Measurements from ENCODE around the gene PTPRQ.
"Not testable (repeated sequence)": the region's sequence is repeated elsewhere in the genome, so short reads cannot be mapped to it uniquely, and the experiment has no call there.

The PTPRQ gene

DNA sequence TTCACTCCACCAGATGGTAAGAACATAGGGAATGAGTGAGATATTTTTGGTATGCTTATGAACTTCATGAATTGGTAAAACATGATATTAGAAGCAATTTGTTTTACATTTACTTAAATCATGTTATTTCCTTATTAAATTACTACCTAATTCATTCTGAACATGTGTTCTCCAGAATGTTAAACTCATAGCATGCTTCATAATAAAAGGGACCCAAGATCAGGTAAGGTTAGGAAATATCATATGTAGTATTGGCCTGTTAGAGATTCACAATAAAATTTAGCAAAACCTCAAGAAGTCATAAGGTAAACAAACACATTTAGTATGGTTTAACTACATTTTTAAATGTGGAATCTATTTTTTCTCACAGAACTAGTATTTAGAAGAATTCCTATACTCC lies 28.2 kb downstream of the PTPRQ start:
- no peak for DNase-seq

DNA sequence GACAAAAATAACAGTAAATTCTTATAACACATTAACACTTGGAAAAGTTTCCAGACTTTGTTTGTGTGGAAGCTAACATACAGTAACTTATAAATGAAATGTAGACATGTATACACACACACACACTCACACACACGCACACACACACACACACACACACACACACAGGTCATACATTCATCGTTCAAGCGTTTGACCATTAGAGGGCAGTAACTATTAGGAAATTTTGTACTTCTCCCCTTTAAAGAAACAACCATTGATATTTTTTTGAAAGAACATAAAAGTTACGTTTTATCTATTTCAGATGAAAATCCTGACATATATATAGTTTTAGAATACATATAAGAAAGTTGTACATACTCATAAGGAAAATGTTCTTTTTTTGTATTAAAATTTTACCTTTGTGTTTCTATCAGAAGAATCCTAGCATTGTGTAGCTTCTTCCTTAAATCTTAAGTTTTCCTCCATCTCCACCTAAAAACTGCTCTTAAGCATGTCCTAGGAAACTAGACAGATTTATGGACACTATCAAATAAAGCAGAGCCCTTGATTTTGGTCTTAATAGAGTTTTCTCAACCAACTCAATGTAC lies 29.0 kb downstream of the PTPRQ start:
- DNase-seq: no peak

DNA sequence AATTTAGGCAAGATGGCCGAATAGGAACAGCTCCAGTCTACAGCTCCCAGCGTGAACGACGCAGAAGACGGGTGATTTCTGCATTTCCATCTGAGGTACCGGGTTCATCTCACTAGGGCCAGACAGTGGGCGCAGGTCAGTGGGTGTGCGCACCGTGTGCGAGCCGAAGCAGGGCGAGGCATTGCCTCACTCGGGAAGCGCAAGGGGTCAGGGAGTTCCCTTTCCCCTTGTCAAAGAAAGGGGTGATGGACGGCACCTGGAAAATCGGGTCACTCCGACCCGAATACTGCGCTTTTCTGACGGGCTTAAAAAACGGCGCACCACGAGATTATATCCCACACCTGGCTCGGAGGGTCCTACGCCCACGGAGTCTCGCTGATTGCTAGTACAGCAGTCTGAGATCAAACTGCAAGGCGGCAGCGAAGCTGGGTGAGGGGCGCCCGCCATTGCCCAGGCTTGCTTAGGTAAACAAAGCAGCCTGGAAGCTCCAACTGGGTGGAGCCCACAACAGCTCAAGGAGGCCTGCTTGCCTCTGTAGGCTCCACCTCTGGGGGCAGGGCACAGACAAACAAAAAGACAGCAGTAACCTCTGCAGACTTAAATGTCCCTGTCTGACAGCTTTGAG lies 33.6 kb downstream of the PTPRQ start:
- DNase-seq: not testable (repeated sequence)

DNA sequence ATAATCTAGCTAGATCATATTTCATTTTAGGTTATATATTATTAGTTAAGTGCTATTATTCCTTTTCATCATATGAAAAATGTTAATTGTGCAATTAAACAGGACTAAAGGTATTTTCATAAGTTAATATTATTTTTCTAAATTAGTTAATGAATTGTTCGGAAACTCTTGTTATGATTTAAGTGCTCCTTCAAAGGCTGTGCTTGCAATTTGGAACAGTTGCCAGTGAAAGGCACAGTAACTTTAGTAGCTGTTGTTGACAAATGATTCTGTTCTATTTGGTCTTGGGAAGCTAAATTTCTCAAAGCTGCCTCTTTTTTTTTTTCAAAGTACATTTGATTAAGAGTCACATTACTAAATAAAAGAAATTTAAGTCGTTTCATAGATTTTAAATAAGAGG lies 40.7 kb downstream of the PTPRQ start:
- DNase-seq: no peak

DNA sequence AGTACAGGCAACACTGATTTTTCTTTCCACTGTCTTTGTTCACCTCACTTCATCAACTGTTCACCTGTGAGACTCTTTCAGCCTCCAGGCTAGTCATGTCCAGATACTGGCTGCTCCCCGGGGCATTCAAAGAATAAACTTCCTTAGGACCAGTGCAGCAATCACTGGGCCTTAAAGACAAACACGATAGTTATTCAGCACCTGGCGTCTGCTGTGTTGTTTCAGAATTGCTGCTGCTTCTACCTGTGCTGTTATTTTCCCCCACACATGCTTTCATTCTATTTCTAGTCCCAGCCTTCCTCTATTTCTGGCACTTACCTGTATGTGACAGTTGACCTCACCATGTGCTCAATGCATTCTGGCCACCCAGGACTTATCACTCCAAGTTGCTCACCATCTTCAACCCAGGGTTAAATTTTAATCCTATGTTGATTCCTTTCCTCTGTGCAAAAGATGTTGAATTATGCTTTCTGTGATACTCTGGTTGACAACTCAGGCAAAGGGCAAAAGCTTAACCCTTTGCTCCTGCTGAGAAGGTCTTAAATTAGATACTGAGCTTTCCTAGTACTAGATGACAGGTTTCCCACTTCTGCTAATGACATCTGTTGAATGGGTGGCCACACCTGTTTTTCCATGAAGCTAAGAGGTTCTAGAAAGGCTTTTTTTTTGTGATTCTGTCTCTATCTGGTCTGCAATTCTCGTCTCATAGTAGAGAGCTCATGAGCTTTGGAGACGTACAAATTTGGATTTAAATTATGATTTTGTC lies 41.4 kb downstream of the PTPRQ start:
- no peak for DNase-seq

DNA sequence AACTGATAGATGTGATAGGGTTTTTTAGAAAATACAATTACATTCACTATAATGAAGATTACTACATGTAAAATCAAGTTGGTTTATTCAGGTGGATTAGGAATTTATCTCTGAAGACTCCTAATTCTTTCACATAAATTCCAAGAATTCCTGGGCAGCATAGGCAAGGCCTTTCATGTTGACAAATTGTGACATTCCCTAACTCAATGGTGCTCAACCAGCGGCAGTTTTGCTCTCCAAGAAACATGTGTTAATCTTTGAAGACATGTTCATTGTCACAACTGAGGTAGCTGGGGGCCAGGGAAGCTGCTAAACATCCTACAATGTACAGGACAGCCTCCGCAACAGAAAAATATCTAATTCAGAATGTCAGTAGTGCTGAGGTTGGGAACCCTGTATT lies 46.3 kb downstream of the PTPRQ start:
- DNase-seq: no peak

DNA sequence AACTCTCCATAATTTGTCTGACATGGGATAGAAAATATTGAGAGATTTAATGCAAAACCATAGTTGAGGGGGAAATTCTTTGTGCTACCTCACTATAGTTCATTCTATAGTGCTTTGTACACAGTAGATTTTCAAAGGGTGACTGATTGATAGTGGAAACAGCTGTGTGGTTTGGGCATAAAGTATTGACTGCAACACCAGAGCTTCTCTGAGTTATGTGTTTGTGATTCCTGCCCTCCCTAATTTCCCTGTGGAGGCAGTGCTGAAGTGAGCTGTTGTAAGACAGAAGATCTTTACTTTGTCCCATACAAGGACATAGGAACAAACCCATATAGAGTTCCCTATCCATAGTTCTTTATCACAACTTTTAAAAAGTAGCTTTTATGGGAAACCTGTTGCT lies 47.1 kb downstream of the PTPRQ start:
- no peak for DNase-seq

DNA sequence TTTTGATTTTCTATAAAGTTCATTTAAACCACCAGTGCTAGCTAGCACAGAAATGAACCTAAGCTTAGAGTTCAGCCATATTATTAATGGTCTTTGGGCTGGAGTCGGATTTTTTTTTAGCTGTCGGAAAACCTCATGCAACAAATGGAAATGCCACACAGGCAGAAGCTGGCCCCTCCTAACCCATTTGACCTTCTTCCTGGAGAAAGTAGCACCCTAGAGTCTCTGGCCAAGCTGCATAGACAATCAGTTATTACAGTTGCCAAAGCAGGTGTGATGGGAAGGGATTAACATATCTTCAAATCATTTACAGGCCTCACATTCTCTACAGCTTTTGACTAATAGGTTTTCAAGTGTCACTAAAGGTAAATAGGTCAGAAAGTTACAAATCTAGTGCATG lies 49.4 kb downstream of the PTPRQ start:
- DNase-seq: no peak

DNA sequence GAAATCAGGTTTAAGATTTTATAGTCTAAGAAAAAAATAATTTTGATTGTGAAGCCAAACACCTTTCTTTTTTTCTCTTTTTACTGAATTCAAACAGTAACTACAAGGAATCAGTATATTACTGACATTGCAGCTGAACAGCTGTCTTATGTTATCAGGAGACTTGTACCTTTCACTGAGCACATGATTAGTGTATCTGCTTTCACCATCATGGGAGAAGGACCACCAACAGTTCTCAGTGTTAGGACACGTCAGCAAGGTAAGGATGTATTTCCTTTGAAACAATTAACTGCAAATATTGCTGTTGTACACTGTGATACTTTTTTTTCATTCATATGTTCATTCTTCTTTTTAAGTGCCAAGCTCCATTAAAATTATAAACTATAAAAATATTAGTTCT lies 50.8 kb downstream of the PTPRQ start:
- DNase-seq: no peak

DNA sequence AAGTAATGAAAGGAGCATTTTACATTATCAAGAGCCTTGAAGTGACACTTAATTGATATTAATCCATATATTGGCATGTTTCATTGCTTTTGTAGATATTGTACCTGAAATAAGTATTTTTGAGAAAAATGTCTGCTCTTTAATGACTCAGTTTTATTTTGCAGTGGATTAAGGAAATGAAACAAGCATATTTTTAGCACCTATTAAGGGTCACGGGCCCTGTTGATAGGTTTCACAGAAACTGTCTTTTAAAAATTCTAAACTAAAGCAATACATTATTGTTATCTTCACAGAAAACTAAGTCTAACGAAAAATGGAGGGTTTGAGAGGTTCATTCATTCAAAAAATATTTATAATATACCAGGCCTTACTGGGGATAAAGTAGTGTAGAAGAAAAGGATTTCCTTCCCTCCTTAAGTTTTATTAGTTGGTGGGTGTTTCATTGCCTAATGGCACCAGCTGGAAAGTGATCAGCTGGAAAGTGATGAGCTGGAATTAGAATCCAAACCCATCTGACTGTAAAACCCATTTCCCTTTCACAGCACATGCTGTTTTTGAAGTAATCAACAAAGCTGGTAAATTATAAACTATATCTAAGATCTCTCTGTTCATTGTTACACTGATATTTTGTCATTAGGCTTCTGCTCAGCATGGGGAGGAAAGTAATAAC lies 54.2 kb downstream of the PTPRQ start:
- DNase-seq: no peak

DNA sequence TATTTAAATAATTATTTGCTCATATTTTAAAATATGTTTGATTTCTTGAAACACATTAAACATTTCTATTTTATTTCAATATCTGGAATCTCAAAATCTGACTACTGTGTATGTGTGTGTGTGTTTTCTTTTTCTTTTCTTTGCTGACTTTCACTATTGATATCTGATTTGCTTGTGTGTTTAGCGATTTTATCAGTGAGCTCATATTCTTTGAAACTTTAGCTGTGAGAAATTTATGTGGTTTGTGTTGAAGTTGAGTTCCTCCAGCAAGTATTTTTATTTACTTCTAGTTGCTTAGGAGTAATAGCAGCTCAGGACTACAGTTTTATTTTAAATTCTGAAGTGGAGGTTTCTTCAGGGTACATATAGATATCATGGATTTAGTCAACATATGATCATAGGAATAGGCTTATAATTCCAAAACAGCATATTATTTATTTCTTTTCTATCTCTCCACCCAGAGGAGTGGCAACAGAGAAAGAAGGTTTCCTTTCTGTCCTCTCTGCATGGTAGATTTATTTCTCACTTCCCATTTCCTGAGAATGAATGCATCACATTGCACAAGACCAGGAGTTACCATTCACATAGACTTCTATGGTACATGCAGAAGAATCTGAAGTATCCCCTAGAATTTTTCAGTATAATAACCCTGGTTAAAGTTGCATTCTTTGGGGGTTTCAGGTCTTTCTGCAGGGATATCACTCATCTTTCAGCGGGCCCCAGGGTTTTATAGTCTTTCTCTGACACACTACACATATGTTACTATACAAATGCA lies 60.5 kb downstream of the PTPRQ start:
- no peak for DNase-seq

DNA sequence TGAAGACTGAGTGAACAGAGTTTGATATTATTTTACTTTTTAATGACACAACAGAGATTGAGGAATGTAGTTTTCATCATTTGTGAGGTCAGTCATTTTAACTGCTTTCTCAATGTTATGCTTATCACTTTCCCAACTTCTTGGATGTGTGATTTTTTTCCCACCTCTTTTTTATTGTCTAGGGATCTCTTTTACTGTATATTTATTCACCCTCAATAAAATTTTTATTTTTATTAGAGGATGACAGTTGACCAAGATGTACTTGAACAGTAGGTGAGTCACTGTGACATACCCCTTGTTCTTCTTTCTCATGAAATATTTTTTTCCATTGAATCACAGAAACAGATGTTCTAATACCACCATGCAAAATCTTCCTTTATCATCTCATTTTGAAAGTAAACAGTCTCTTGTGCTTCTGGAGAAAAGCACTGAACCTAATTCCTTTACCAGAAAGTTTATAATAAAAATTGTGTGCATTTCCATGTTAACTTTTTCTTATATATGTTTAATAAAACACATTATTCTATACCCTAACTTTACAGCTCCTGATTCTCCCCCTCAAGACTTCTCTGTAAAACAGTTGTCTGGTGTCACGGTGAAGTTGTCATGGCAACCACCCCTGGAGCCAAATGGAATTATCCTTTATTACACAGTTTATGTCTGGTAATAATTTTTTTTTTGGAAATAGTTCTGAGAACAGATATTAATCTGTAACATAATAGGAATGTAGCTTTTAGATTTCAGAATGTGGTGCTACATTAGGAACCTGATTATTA lies 65.9 kb downstream of the PTPRQ start:
- no peak for DNase-seq

DNA sequence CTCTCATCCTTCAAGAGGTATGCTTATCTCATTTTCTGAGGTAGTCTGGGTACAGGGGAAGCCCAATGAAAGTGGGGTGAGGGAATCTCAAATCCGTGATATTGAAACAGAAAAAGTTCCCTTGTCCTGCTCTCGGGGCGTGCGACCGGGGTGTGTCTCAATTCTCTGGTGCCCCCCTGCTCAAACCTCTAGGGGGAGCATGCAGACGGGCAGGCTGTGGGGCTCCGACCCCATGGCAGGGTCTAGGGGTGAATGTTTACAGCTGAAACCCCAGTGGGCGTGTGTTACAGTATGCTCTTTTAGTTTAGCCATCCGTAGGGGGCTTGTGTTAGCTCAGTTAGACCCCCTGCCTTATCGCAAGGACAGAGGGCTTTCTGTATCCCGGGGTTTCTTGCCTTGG lies 68.7 kb downstream of the PTPRQ start:
- no peak for DNase-seq

DNA sequence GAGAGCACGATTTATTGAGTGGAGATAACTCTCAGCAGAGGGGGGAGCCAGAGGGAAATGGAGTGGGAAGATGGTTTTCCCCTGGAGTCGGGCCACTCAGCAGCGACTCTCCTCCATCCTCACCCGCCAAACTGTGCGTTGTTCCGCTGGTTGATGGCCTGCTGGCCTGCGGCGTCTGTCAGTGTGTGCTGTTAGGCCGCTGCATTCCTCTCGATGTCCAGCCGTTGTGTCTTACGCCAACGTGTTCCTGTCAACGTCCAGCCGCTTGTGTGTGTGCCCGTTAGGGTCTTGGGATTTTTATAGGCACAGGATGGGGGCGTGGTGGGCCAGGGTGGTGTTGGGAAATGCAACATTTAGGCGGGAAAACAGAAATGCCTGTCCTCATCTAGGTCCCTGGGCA lies 69.2 kb downstream of the PTPRQ start:
- DNase-seq: no peak

DNA sequence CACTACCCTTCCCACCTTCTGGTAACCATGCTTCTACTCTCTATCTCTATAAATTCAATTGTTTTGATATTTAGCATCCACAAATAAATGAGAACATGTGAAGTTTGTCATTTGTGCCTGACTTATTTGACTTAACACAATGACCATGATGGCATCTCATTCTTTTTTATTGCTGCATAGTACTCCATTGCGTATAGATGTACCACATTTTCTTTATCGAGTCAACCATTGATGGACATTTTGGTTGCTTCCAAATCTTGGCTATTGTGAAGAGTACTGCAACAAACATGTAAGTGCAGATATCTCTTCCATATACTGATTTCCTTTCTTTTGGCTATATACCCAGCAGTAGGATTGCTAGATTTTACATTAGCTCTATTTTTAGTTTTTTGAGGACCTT lies 73.6 kb downstream of the PTPRQ start:
- DNase-seq: no peak

DNA sequence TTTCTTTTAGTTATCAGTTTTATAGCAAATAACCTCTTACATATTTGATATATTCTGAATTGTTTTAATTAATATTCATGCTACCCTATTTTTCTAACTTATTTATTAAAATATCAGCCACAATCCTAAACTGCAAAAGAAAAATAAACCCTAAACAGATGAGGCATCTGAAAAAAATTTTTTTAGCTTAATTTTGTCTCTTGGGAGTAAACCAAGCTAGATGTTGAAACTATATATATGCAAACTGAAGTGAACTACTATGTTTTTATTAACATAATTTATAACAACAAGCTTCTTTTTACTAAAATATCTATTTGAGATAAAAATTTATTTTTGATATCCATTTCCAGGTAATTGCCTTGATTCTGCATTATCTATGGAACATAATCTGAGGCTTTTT lies 87.6 kb downstream of the PTPRQ start:
- no peak for DNase-seq

DNA sequence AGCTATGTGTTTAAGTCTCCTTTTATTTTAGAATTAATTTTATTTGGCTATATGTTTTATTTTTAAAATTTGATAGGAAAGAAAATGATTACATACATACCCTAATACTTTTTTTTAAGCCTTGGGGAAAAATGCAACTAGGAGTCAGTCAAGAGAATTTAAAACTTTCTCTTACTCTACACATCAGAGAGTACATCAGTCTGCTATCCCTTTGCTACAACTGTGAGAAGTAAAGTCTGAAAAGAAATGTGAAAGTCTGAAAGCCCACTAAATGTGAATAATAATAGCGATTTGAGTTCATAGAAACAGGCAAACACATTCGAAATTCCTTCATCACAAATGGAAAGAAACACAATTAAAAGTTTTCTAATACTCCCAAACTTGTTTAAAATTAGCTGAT lies 95.0 kb downstream of the PTPRQ start:
- DNase-seq: no peak

DNA sequence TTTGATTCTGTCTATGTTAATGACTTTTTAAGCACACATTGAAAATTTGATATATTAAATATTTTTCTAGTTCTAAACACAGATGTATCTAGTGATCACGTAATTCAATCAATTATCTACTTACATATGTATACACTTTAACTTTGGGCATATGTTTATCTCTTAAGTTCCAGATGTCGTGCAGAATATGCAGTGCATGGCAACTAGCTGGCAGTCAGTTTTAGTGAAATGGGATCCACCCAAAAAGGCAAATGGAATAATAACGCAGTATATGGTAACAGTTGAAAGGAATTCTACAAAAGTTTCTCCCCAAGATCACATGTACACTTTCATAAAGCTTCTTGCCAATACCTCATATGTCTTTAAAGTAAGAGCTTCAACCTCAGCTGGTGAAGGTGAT lies 105.3 kb downstream of the PTPRQ start:
- DNase-seq: no peak

DNA sequence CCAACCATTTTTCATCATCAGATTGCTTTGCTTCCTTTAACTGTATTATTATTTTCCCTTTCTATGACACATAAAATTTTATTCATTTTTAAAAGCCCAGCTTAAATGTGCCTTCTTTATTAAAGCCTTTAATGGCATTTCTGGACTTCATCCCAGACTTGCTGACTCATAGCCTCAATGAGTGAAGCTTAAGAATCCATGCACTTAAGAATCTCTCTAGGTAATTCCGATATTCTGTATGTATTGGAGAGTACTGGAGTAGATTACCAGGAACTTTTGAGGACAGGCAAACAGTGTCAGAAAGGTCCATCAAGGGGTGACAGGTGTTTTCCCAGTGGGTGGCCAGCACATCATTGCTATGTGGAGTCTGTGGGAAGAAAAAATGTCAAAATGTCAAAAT lies 107.9 kb downstream of the PTPRQ start:
- no peak for DNase-seq

DNA sequence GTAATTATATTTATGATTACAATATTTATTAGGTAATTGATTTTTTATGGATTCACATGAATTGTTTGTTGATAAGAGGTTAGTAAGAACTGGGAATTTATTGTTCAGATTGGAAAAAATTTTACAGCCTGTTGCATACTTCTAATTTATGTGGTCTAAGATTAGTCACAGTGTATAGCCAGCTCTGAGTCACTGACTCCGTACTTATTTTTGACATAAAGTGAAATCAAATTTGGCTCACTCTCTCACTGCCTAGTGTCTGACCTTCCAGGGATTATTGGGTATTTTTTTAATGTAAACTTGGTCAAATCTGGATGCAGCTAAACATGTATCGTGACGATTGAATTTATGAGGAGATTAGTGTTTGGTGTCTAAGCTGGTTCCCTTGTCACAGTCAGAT lies 109.3 kb downstream of the PTPRQ start:
- no peak for DNase-seq

DNA sequence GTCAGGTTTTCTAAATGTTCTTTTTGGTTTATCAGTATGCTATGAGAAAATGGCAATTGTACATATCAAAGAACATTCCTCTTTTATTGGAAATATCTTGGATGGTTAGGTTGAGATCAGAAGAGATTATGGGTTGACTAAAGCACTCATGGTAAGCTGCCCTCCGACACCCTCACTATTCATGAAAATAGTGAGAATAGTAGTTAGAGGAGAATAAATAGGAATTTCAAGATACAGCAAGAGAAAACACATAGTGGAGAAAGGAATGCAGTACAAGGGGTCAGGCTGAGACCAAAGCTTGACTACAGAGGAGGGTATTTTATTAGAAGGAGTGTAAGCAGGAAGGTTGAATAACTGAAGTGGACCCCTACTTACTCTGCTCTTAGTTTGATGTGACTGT lies 112.5 kb downstream of the PTPRQ start:
- no peak for DNase-seq

DNA sequence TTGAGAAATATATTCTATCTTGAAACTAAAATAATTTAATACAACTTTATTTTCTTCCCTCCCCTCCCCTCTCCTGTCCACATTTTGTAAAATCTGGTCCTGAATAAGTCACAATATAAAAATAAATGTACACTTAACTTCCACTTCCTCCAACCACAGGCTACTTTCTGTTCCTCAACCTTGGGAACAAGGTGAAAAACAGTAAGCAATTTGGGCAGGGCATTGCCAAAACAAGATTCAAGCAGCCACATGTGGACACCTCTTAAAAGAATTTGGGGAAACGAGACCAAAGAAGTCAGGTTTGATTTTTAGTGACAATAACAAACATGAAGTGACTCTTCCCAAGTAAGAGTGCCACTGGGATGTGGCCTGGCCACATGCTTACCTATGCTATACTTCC lies 115.7 kb downstream of the PTPRQ start:
- no peak for DNase-seq

Data from CD4-positive, alpha-beta T cell treated with Interleukin-17A for 1 hour (primary cell).